SK-MEL-5 (cell line): Measurements from ENCODE around the gene KCNIP1. TPM values are rescaled to one million over a fixed set of nuclear protein-coding genes. Genes with fewer than 3 reads are reported as not detected.

Source experiments
- DNase-seq: peaks from one replicate; pipeline ENCODE4 v3.0.0-alpha.2; 2016; ENCODE audit warnings: low read depth, low spot score
- in situ Hi-C: cut with HindIII; loops from 2 replicates; pipeline ENCODE4 v1.10.0; 2016; ENCODE audit warnings: low sequenced_read_pairs, high pct_unique_total_duplicates, low pct_unique_long_range_greater_than_20kb
- total RNA-seq: library from RNA; depleted of rRNA; stranded (reverse); fragments of >200 nt; shearing (Covaris generic); gene quantifications from 2 replicates; pipeline ENCODE4 v1.2.3, GENCODE V29; 2014

Gene KCNIP1
- total RNA-seq, 1 experiment from 2014 or later, result not detected

DNA sequence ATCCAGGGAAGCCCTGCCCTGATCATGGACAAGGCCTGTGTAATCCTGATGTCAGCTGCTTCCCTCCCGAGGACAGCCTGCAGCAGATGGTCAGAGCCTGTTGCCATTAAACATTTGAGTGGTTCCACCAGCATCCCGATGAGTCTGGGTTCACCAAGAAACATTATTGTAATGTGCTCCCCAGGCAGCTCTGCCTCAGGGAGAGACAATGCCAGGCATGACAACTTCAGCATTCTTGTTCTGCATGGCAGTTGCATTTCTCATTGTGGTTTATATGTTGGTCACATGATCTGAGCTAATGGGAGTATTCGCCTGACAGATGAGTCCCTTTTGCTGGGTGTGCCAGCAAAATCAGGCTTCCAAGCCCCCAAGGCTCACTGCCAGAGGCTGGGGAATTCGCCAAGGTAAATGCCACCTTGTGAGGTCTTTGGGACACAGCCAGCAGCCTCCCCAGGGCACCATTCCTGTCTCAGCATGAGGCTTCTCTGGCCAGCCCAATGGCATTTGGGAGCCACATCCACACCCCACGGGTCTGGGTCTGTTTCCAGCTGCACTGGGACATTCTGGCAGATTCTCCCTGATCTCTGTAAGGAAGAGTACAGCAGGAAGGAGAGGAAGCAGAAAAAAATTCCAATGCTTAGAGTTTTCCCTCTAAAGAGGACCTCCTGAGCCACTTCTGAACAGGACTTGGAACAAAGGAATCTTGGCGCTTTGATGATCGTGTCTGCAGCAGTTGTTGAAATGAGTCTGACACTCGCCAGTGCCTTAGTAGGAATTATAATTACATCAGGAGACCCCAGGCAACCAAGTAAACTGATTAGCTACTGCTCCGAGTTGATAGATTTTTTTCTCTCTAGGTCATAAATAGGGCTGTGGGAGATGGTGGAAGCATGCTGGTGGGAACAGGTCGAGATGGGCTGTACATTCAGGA is 18.7 kb downstream of the KCNIP1 start:
- peak; percentile 4 for DNase-seq
- in situ Hi-C loops, result no loop called here

DNA sequence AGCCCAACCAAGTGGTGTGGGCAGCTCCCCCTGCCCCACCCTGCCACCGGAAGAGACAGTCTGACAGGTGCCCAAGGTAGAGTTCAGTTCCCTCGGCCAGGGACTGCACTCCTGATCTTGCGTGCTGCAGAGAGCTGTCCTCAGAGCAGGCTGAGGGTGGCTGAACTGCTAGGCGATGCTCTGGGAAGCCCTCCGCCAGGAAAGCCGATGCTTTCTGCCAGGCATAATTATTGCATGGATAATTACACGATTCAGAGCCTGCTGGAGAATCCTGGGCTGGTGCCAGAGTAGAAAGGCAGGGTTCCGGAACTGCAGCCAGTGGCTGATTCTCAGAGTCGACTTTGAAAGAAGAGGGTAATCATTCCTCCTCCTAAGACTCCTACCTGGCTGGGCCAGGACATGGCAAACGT is 19.3 kb downstream of the KCNIP1 start:
- in situ Hi-C loops, result no loop called here
- no peak for DNase-seq

DNA sequence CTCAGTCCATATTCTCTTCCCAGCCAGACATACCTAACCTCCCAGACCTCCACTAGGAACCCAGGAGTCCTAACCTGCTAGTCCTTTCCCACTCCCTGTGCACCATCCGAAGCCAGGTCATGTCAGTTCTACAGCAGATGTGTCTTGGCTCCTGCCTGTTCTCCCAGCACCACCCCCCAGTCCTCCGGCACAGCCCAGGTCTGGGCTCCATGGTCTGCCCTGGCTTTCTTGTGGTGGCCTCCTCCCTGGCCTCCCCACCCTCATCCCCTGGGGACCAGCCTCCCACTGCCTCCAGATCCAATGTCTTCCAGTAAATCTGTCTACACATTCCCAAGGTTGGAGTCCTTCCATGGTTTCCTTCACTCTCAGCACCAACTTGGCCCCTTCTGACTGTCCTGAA is 20.0 kb downstream of the KCNIP1 start:
- in situ Hi-C loops, result no loop called here
- DNase-seq, result no peak

DNA sequence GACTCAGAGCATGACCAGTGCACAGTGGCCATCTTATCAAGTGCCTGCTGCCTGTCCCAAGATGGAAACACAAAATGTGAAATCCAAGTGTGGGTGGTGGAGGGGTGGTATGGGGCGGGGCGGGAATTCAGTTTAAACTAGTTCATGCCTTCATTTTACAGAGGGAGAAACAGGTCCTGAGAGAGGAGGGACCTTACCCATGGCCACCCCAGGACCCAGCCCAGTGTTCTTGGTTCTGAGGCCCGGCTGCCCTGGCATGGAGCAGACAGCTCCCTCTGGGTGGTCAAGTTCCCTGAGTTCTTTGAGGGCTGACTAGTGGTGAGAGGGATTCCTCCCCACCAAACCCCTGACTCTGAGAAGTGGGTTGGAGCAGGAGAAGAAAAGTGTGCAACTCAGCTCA is 20.8 kb downstream of the KCNIP1 start:
- in situ Hi-C loops, result no loop called here
- DNase-seq, result no peak

- no peak for DNase-seq
- in situ Hi-C loops, result no loop called here
Observed at GRCh38 chr5:170525470-170526211, 21.8 kb downstream of the KCNIP1 start.

DNA sequence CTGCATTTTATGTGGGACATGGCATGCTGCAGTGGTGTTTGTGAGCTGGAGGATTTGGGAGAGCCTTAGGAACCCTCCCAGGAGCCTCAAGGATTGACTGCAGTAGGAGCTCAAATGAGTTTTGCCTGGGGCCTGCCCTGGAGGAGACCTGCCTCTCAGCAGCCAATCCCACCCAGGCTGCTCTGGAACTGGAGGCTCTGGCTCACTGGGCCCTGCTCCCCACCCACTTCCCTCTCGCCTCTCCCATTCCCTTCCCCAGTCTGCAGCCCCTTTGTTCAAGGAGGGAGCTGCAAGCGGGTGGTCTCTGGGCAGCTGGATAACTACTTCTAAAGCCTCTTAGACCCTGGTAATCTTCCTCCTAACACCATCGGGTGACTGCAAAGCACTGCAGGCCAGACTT is 24.2 kb downstream of the KCNIP1 start:
- no peak for DNase-seq
- in situ Hi-C loops, result no loop called here

DNA sequence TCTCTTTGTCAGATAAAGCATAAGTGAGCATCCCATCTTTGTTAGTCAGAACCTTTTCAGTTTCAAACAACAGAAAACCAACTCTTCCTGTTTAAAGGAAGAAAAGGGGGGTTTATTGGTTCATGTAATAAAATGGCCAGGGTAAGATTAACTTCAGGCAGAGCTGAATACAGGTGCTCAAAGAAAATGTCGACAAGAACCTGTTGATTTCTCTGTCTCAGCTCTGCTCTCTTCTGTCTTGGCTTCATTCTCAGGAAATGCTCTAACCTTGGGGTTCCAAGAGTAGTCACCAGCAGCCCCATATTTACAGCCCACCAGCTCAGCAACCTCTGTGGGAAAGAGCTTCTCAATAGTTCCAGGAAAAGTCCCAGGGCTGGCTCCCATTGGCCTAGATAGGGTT is 25.2 kb downstream of the KCNIP1 start:
- in situ Hi-C loops, result no loop called here
- no peak for DNase-seq

DNA sequence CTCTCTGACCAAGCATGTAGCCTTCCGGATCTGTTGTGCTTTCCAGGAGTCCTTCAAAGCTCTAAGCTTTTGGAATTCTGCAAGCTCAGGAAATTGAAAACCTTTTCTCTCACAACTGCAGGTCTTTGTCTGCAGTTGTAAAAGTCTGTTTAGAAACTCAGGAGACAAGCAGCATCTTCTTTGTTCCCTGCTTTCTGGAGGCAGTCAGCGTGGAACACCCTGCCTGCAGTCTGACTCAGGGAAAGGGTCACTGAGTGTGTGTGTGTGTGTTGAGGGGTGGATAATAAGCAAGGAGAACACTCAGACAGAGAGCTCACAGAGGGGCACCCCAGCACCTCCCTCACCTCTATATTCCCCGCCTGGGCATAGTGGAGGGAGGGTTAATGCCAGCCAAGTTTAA is 29.1 kb downstream of the KCNIP1 start:
- in situ Hi-C loops, result no loop called here
- DNase-seq, result no peak

GRCh38 chr5:170533383-170533782 is 29.6 kb downstream of the KCNIP1 start:
- in situ Hi-C loops, result no loop called here
- no peak for DNase-seq

DNA sequence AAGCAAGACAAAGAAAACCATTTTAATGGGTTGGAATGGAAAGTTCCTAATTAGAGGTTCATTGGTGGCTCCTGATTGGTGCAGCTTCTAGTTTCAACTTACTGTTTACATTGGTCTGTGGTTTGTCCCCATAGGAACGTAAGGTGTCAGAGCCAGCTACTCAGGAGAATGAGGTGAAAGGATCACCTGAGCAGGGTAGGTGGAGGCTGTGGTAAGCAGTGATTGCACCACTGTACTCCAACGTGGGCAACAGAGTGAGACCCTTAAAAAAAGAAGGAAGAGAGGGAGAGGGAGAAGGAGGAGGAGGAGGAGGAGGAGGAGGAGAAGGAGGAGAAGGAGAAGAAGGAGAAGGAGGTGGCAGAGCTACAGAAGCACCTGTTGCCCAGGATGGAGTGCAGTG is 30.4 kb downstream of the KCNIP1 start:
- DNase-seq, result no peak
- in situ Hi-C loops, result no loop called here

GRCh38 chr5:170534941-170535340 is 31.1 kb downstream of the KCNIP1 start:
- in situ Hi-C loops, result no loop called here
- no peak for DNase-seq

DNA sequence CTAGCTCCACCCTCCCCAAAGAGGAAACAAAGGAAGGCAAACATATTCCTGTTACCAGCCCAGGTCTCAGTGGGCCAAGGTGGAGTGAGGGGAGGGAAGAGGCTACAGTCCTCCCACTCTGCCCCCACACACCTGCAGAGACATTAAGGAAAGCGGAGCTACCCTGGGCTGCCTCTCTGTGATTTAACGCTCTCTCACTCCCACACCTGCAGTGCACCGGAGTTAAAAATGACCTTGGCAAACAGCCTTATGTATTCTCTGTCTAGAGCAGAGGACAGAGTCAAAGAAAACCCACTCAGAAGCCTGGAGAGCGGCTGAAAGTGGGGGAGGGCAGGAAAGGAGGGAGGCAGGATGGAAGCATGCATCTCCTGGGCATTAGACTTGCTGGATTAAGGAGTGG is 32.7 kb downstream of the KCNIP1 start:
- DNase-seq, result no peak
- in situ Hi-C loops, result no loop called here

DNA sequence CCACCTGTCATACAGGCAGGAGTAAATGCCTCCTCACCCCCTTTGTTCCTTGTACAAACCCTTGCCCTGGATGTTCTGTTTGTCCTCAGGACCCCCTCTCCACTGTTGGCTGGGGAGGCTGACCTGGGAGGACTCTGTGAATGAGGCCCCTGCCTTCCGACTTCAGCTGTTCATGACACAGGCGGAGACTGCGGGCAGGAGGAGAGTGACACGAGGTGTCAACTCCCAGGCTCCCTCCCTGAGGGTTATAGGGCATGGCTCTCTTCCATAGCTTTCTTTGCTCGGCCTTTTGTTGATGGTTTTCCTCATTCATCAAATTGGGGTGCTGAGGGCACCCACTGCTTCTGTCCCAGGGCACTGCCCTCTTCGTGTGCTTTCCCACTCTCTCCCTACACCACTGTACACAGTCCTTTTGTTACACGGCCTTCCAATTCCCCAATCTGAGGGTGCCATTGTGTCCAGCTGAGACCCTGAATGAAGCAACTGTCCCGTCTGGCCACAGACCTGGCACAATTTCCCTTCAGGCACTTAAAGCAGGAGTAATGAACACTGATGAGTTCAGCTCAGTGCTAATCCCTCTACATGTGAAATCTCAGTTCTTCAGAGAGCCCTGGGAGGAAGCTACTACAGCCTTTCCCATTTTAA is 33.8 kb downstream of the KCNIP1 start:
- in situ Hi-C loops, result no loop called here

DNA sequence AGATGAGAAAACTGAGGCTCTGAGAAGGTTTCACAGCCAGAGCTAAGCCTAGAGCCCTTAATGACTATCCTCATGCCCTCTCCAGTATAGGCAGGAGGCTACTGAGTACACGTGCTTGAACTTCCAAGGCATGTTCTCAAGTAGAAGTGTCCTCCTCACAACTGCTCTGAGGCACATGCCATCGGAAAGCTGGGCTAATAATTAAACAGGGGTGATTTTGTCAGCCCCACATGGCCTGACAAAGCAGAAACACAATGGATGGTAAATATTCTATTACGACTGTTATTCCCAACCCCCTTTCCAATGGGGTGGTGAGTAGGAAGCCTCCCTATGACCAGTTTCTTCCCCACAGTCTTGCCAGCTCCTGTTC is 34.3 kb downstream of the KCNIP1 start:
- in situ Hi-C loops, result no loop called here

More for the DNA sequence above, 33.8 kb downstream of the KCNIP1 start:
- peak; percentile 73 for DNase-seq

GRCh38 chr5:170538696-170539586 is 35.1 kb downstream of the KCNIP1 start:
- in situ Hi-C loops, result no loop called here
- no peak for DNase-seq

More for the DNA sequence above, 34.3 kb downstream of the KCNIP1 start:
- no peak for DNase-seq

- in situ Hi-C loops, result no loop called here
- no peak for DNase-seq
Observed at GRCh38 chr5:170540271-170540670, 36.5 kb downstream of the KCNIP1 start.

DNA sequence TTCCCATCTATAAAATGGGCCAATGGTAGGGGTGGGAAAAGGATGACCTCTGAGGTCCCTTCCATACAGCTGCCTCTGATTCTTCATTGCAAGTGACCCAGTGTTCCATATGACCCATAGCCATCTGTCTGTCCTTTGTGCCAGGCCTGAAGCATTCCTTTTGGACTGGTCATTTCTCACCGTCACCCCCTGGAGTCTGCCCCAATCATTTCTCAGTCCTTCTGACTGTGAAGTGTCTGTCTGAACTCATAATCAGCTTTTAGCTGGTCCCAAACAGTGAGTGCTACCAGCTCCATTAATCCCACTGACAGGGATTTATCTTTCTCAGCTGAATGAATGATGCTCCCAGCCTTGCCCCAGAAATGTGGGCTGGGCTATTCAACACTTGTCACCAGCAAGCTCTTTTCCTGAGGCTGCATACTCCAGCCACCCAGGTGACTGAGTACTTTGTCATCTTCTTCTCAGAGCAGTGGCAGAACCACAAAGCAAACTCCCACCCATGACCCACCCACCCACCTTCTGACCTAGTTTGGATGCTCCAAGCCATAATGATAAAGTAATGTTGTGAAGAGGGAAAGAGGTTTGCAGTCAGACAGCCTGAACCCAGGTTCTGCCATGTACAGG is 37.4 kb downstream of the KCNIP1 start:
- DNase-seq, result no peak
- in situ Hi-C loops, result no loop called here
